ENCODE results near the gene ZNF197. TPM values are rescaled to one million over a fixed set of nuclear protein-coding genes. Genes with fewer than 3 reads are reported as not detected.
"Not testable (repeated sequence)": the region's sequence is repeated elsewhere in the genome, so short reads cannot be mapped to it uniquely, and the experiment has no call there.

The ZNF197 gene
- total and polyA plus RNA-seq, 12 donors, result 7.2 to 23.9 (median 14.0) TPM

DNA sequence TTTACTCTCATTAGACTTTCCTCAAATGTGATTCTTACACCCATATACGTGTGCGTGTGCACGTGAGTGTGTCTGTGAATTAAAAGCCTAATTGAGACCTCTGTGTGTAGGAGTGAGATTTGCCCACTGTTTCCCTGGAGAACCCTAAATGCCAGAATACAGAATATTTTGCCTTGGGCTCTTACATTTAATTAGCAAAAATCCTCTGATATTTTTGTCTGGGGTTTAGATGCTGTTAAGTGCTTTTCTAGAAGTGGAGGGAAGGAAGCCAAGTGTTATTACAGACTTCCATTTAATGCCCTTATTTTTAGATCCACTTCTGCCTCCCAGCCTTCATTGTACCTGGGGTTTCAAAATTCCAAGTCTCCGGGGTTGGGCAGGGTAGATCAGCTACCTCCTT, 41.5 kb downstream of the ZNF197 start:
- Histone ChIP-seq H3K4me1 (replicated peaks in 1 of 2) (no peaks in the 10 kb centered on the region), H3K36me3 (replicated peaks in 1 of 2) (no peaks in the 10 kb centered on the region), H3K9me3 (replicated peaks in 1 of 3) (peaks cover 0 to 6% (median 0%) of the 10 kb centered on the region in 3 donors), H3K4me3 (no peak overlapping the region), H3K27ac (no peak overlapping the region), H3K27me3 (no peaks in the 10 kb centered on the region)
- intact Hi-C loops (cut with DNase I), result loop anchor here in 1 of 2 donors (10.0 kb wide), 1 partner anchor 48 kb away; the partner anchor contains the start of gene ZNF502
- WGBS, 4 donors, result 91 to 99% (median 95%) methylated on average over 4 of the region's 4 CpGs
- no peak for DNase-seq
- TF ChIP-seq POLR2A (IDR thresholded peaks at IDR 0.05), result no peak
- TF ChIP-seq, protein P1, sequence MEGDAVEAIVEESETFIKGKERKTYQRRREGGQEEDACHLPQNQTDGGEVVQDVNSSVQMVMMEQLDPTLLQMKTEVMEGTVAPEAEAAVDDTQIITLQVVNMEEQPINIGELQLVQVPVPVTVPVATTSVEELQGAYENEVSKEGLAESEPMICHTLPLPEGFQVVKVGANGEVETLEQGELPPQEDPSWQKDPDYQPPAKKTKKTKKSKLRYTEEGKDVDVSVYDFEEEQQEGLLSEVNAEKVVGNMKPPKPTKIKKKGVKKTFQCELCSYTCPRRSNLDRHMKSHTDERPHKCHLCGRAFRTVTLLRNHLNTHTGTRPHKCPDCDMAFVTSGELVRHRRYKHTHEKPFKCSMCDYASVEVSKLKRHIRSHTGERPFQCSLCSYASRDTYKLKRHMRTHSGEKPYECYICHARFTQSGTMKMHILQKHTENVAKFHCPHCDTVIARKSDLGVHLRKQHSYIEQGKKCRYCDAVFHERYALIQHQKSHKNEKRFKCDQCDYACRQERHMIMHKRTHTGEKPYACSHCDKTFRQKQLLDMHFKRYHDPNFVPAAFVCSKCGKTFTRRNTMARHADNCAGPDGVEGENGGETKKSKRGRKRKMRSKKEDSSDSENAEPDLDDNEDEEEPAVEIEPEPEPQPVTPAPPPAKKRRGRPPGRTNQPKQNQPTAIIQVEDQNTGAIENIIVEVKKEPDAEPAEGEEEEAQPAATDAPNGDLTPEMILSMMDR (IDR thresholded peaks at IDR 0.05), result no peak

DNA sequence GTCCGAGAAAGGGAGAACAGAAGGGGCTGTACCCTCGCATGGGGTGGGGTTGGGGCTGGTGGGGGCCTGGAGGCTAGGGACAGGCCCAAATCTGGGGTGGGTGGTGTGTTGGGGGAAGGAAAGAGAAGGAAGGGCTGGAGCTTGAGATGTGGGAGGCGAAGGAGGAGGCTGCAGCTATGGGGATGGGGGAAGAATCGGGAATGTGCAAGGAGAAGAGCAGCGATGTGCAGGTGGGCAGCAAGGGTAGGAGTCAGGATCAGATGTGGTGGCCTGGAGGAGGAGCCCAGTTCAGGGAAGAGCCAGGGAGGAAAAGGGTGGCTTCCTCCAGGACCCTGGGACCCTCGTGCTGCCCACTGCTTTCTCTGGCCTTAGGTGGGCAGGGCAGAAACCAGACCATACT, 44.9 kb downstream of the ZNF197 start:
- Histone ChIP-seq H3K9me3 (replicated peaks in 1 of 3) (peaks cover 0 to 6% (median 0%) of the 10 kb centered on the region in 3 donors), H3K4me1 (replicated peaks in 1 of 2) (no peaks in the 10 kb centered on the region), H3K36me3 (replicated peaks in 1 of 2) (no peaks in the 10 kb centered on the region), H3K27me3 (no peaks in the 10 kb centered on the region), H3K27ac (no peak overlapping the region), H3K4me3 (no peak overlapping the region)
- TF ChIP-seq, protein P1 (IDR thresholded peaks at IDR 0.05), result no peak
- TF ChIP-seq POLR2A (IDR thresholded peaks at IDR 0.05), result no peak
- 86 to 91% (median 90%) methylated on average over 6 of the region's 6 CpGs for WGBS, 4 donors
- DNase-seq, result no peak
- intact Hi-C loops (cut with DNase I), result loop anchor here in 1 of 2 donors (10.0 kb wide), 1 partner anchor 45 kb away; the partner anchor contains the start of gene ZNF502

DNA sequence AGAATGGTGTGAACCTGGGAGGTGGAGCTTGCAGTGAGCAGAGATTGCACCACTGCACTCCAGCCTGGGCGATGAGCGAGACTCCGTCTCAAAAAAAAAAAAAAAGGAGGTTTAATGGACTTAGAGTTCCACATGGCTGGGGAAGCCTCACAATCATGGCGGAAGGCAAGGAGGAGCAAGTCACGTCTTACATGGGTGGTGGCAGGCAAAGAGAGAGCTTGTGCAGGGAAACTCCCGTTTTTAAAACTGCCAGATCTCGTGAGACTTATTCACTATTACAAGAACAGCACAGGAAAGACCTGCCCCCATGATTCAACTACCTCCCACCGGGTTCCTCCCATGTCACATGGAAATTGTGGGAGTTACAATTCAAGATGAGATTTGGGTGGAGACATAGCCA, 48.6 kb downstream of the ZNF197 start:
- H3K27ac ChIP-seq; H3K4me1 ChIP-seq (replicated peaks in 1 of 2); H3K4me3 ChIP-seq; H3K27me3 ChIP-seq; intact Hi-C loops (cut with DNase I); H3K36me3 ChIP-seq (replicated peaks in 1 of 2); DNase-seq; H3K9me3 ChIP-seq (replicated peaks in 1 of 3): not testable (repeated sequence)
- 89 to 92% (median 92%) methylated on average over 8 of the region's 8 CpGs for WGBS, 4 donors

DNA sequence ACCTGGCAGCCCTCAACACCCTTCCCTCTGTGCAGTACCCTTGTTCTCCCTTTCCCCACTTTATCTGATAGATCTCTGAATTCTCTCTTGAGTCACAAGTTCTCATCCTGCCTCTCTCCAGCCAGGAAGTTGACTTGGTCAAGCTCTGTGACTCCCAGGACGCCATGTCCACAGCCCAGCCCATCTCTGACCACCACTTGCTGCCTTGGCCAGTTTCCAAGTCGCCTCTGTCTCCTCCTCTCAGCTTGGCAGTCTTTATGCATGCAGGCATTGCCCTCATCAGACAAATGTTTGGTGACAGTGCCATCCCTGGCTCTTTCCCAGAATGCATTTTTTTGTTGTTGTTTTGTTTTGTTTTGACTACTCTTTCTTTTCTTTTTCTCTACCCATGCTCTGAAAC, 49.4 kb downstream of the ZNF197 start:
- Histone ChIP-seq H3K27ac (no peak overlapping the region), H3K36me3 (replicated peaks in 1 of 2) (no peaks in the 10 kb centered on the region), H3K9me3 (replicated peaks in 1 of 3) (no peaks in the 10 kb centered on the region), H3K4me1 (replicated peaks in 1 of 2) (no peaks in the 10 kb centered on the region), H3K27me3 (no peaks in the 10 kb centered on the region), H3K4me3 (no peak overlapping the region)
- intact Hi-C loops (cut with DNase I), result no loop called here
- WGBS, 4 donors, result 58 to 78% (median 67%) methylated on average over 2 of the region's 2 CpGs
- DNase-seq, result no peak
- TF ChIP-seq, protein P1 (IDR thresholded peaks at IDR 0.05), result no peak
- no peak for TF ChIP-seq POLR2A (IDR thresholded peaks at IDR 0.05)

DNA sequence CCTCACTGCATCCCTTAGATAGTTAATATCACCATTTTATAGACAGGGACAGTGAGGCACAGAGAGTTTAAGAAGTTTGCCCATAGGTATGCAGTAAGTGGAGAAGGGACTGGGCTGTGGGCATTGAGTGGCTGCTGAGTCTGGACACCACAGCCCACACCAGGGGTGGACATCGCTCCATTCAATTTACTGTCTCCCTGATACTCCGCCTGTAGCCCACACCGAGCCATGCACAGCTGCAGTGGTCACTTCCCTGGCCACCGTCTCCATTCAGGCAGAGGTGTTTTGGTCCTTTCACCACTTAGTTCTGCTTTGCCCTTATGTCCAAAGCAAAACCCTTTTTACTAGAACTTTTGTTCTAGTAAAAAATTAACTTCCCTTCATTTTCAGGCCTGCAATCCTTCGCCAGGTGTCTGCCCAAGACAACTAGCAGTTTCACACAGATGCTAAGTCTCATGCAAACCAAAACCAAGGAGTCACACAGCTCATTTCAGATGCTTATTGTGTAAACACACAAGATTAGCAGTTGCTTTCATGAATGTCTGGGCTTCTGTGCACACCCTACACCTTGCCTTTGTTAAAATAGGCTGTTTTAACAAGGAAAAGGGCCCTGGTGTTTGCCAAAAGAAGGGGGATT, 53.8 kb downstream of the ZNF197 start:
- no peak for DNase-seq
- 94 to 100% (median 96%) methylated on average over 5 of the region's 5 CpGs for WGBS, 4 donors
- Histone ChIP-seq H3K9me3 (replicated peaks in 1 of 3) (no peaks in the 10 kb centered on the region), H3K4me1 (replicated peaks in 1 of 2) (no peaks in the 10 kb centered on the region), H3K4me3 (no peak overlapping the region), H3K36me3 (replicated peaks in 1 of 2) (no peaks in the 10 kb centered on the region), H3K27ac (no peak overlapping the region), H3K27me3 (no peaks in the 10 kb centered on the region)
- intact Hi-C loops (cut with DNase I), result no loop called here
- TF ChIP-seq POLR2A (IDR thresholded peaks at IDR 0.05), result no peak
- TF ChIP-seq, protein P1 (IDR thresholded peaks at IDR 0.05), result no peak
